ENCODE data around the gene YY1AP1. TPM values are rescaled to one million over a fixed set of nuclear protein-coding genes. Genes with fewer than 3 reads are reported as not detected.
"Not testable (repeated sequence)": the region's sequence is repeated elsewhere in the genome, so short reads cannot be mapped to it uniquely, and the experiment has no call there.

YY1AP1 gene
- total and polyA plus RNA-seq, 10 of the 15 experiments (the other 5 are each of a cell fraction or from before 2014, with no cell fraction given): 13.2 to 118 (median 40.5) TPM

- H3K9ac ChIP-seq (ENCODE audit: control insufficient read depth, insufficient read depth, low read length); intact Hi-C loops (cut with micrococcal nuclease; ENCODE audit: unreplicated experiment); FAIRE-seq; SMC1A ChIA-PET (ENCODE audit: uncharacterized antibody, unreplicated experiment); H3K4me2 ChIP-seq (ENCODE audit: control insufficient read depth, insufficient read depth); H3K4me1 ChIP-seq (ENCODE audit: control insufficient read depth, insufficient read depth, low read length); BruUV-seq (replicated peaks); H3K36me3 ChIP-seq (ENCODE audit: control insufficient read depth in 2 of 2, insufficient read depth in 2 of 2, low read length in 1 of 2); CTCF ChIA-PET; H3K27me3 ChIP-seq (replicated peaks in 1 of 2; ENCODE audit: control insufficient read depth in 2 of 2, insufficient read depth in 2 of 2, low read length in 1 of 2); H2AFZ ChIP-seq (ENCODE audit: control insufficient read depth, low read depth, low read length); ATAC-seq; DNase-seq (ENCODE audit: low read depth, low spot score); H3K4me3 ChIP-seq; H4K20me1 ChIP-seq (ENCODE audit: control insufficient read depth, insufficient read depth); H3K79me2 ChIP-seq (ENCODE audit: control insufficient read depth, insufficient read depth, low read length); H3K27ac ChIP-seq (ENCODE audit: control insufficient read depth, insufficient read depth); RAD21 ChIA-PET (ENCODE audit: unreplicated experiment); H3K9me3 ChIP-seq (replicated peaks; ENCODE audit: control insufficient read depth, insufficient read depth, low read length); in situ Hi-C loops (cut with MboI); POLR2A ChIA-PET: not testable (repeated sequence)
- 61% methylated on average over 11 of the region's 11 CpGs for WGBS (ENCODE audit: insufficient coverage, insufficient replicate concordance, low lambda C conversion rate, missing lambda C conversion rate)
- TF ChIP-seq CBX5 (IDR thresholded peaks at IDR 0.05; ENCODE audit: low read depth) (0 out of 2 replicates have a peak, but pooled peaks have one; percentile 28), ZBTB33 (IDR thresholded peaks at IDR 0.05) (peak; percentile 79; the same call in 1 of the 2 replicates)
Measured at GRCh38 chr1:155642559-155643180, 45.9 kb downstream of the YY1AP1 start.

GRCh38 chr1:155640367-155640766, 48.2 kb downstream of the YY1AP1 start:
- BruUV-seq (replicated peaks): no TSS peak
- Histone ChIP-seq H3K27ac (ENCODE audit: control insufficient read depth, insufficient read depth) (no peak overlapping the region), H3K9me3 (replicated peaks; ENCODE audit: control insufficient read depth, insufficient read depth, low read length) (peaks cover 6% of the 10 kb centered on the region; the same call in 2 of the 3 replicates), H3K79me2 (ENCODE audit: control insufficient read depth, insufficient read depth, low read length) (no peaks in the 10 kb centered on the region), H4K20me1 (ENCODE audit: control insufficient read depth, insufficient read depth) (no peaks in the 10 kb centered on the region), H3K27me3 (replicated peaks in 1 of 2; ENCODE audit: control insufficient read depth in 2 of 2, insufficient read depth in 2 of 2, low read length in 1 of 2) (no peaks in the 10 kb centered on the region), H3K4me1 (ENCODE audit: control insufficient read depth, insufficient read depth, low read length) (no peaks in the 10 kb centered on the region; the same call in 1 of the 2 replicates), H3K4me2 (ENCODE audit: control insufficient read depth, insufficient read depth) (no peak overlapping the region), H3K36me3 (ENCODE audit: control insufficient read depth in 2 of 2, insufficient read depth in 2 of 2, low read length in 1 of 2) (no peaks in the 10 kb centered on the region), H3K9ac (ENCODE audit: control insufficient read depth, insufficient read depth, low read length) (no peak overlapping the region), H3K4me3 (no peak overlapping the region), H2AFZ (ENCODE audit: control insufficient read depth, low read depth, low read length) (no peak overlapping the region)
- intact Hi-C loops (cut with micrococcal nuclease; ENCODE audit: unreplicated experiment) (no loop called here), in situ Hi-C loops (cut with MboI) (no loop called here)
- no peak for ATAC-seq
- ChIA-PET RAD21 (ENCODE audit: unreplicated experiment) (no interaction called here), SMC1A (ENCODE audit: uncharacterized antibody, unreplicated experiment) (interaction anchor here (0.8 kb wide), 1 partner anchor 12 kb away, joined by 3 read pairs; no protein-coding TSS in a partner anchor), POLR2A (no interaction called here), CTCF (no interaction called here)
- no peak for DNase-seq (ENCODE audit: low read depth, low spot score)
- FAIRE-seq: no peak
- TF ChIP-seq DPF2 (IDR thresholded peaks at IDR 0.05) (no peak), SREBF1 (IDR thresholded peaks at IDR 0.05; ENCODE audit: low read length) (no peak), NR2C1 (IDR thresholded peaks at IDR 0.05) (no peak), CHD2 (IDR thresholded peaks at IDR 0.05; ENCODE audit: borderline replicate concordance, low read depth, low read length) (no peak), CBFB (IDR thresholded peaks at IDR 0.05; ENCODE audit: low read depth) (no peak), HSF1 (IDR thresholded peaks at IDR 0.05; ENCODE audit: low read depth, low read length) (no peak), POLR2AphosphoS2 (IDR thresholded peaks at IDR 0.05; ENCODE audit: low read depth, low read length) (no peak), WRNIP1 (IDR thresholded peaks at IDR 0.05; ENCODE audit: borderline replicate concordance, low read depth, low read length) (no peak), ESRRA (IDR thresholded peaks at IDR 0.05; ENCODE audit: low read length) (no peak), RUNX3 (IDR thresholded peaks at IDR 0.05; ENCODE audit: low read length) (no peak)
